CD4-positive, alpha-beta T cell treated with Interleukin-12 subunit alpha and Interleukin-12 subunit beta, for 1 hour (primary cell): ENCODE data around the gene XCR1.

Experiments
- DNase-seq: peaks from one replicate; pipeline ENCODE4 v3.0.0-alpha.2; 2020

The XCR1 gene

DNA sequence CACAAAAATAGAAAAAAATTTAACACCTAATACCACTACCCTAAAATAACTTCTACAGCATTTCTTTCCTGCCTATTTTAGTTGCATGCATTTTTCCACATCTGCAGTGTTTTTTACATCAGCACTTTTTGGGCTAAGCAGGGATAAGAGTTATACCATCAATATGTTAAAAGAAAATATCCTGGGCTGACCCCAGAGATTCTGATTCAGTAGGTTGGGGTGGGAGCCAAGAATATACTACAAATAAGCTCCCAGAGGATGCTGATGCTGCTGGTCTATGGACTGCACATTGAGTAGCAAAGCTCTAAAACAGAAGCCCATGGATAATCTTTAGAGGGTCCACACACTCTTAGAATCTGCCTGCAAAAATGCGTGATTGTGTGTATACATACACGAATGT is 46.5 kb downstream of the XCR1 start:
- no peak for DNase-seq

DNA sequence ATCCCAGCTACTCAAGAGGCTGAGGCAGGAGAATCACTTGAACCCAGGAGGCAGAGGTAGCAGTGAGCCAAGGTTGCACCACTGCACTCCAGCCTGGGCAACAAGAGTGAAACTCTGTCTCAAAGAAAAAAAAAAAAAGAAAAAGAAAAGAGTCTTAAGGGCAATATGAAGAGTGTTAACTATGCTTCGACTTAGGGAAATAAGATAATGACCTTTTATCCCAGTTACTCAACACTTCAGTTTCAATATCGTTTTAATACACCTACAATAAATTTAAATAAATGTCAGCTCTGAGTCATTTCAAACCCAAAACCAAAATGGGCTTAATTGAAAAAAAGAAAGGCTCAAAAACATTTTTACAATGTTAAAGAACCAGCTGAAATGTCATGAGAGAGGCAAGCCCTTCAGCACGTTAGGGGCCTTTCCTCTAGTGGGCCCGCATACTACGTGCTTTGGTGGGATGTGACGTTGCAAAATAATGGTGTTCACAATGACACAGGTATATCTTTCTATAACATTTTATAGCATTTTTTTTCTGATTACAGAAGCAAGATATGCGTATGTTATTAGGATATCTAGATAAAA is 47.0 kb downstream of the XCR1 start:
- DNase-seq: no peak

DNA sequence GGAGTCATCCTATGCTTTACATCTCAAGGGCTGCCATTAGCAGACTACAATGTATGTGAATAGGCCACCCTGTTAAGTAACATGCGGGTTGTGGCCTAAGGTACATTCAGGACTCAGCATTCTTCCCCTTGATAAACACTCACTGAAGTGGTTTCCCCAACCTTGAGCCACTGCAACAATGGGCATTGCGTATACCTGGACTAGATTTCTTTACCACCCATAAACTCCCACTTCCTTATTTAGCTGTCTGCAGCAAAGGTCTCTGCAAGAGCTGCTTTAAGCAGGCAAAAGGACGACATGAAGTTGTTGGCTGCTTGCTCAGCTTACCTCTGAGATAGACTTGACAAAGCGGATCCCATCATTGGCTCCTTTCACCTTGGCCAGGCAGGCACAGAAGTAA is 47.9 kb downstream of the XCR1 start:
- DNase-seq: no peak

DNA sequence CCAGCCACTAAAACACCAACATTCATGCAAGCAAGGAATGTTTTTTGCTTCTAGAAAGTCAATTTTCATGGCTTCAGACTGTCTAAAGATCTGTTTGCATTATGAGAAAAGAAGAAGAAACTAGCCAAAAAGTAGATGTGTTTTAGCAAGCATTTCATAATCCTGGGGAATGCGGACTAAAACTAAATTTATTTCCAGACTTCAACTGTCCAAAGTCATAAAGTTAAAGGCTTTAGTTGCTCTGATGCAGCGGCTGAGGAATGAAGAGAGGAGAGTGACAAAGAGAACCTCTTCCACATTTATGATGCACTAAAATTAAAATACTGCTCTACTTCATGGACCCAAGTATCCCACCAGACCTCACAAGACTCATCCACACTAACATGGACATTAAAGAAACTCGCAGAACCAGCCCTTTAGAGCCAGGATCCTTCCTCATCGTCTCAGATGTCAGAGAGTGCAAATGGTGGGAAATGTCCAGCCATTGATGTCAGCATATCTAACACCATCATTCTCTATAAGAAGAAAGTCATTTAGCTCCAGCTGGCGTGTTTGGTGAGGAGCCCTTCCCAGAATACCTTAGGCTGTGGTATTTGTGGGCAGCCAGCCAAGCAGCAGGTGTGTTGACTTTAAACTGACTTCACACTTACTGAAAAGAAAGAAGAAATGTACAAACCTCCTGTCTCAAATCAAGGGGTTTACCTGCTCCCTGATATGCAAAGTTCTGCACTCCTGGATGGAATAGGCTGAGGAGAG is 49.1 kb downstream of the XCR1 start:
- DNase-seq: peak; percentile 42

DNA sequence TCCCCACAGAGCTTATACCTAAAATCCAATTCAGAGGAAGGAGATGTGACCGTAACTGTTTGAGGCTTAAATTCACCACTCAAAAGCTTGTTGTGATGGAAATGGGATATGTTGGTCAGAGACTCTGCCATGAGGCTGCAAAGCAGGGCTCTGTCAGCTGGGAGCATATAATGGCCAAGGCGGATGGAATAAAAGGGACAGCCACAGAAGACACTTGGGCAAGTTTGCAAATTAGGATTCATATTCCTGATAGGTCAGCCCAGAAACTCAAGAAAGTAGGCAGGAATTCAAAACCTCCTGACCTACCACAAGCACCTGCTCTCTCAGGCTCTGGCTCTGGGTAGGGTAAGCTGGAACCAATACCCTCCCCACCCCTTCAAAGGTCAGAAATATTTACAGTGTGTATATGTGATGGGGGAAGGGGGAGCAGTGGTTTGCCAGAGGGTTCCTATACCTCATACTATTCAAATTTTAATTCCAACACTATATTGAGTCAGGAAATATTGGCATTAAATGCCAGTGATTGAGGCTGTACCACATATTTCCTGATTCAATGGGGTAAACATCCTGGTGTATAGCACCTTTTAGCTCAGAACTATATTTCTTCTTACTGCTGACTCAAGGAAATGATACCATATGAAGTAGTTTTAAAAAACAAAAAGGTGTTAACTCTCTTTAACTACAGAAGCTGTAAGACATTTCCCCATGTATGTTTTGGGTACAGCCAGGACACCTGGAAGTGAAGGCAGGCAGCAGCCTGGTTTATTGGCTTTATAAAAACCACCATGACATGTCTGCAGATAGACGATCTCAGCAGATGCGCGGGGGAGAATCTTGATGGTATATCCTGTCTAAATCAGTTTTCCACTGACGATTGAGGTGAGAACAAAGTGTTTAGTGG is 50.8 kb downstream of the XCR1 start:
- peak; percentile 45 for DNase-seq

DNA sequence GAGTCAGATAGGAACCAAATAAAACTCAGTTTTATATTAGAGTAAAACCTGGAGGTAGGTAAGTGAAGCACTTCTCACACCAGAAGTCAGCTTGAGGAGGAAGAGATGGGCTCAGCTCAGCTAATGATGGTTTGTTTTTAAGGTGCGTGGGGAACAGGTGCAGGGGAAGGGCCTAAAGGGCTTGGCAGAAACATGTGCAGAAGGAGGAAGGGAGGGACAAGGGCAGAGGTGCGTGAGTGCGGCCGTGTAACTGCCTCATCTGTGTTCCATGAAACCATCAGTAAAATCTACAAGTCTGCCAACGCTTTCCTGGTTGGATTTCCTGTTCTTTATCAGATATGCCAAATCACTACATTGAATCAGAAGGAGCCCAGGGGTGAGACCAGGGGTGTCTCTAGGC is 51.6 kb downstream of the XCR1 start:
- DNase-seq: no peak

DNA sequence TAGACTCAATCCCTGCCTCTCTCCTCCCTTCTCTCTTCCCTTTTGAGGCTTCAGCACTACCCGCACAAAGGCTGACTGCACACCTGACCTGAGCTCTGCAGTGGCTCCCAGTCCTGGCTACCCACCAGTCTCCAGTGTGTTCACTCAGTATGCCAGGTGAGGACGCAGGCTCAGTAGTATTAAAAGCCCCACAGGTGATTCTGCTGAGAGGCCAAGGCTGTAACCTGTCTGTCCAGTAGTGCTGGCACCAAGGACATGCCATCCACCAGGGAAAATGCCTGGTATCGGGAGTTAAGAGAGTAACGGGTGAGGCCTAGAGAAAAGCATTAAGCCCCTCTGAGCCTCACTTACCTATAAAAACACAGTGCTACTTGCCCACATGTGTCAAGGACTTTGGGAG is 52.6 kb downstream of the XCR1 start:
- DNase-seq: no peak

DNA sequence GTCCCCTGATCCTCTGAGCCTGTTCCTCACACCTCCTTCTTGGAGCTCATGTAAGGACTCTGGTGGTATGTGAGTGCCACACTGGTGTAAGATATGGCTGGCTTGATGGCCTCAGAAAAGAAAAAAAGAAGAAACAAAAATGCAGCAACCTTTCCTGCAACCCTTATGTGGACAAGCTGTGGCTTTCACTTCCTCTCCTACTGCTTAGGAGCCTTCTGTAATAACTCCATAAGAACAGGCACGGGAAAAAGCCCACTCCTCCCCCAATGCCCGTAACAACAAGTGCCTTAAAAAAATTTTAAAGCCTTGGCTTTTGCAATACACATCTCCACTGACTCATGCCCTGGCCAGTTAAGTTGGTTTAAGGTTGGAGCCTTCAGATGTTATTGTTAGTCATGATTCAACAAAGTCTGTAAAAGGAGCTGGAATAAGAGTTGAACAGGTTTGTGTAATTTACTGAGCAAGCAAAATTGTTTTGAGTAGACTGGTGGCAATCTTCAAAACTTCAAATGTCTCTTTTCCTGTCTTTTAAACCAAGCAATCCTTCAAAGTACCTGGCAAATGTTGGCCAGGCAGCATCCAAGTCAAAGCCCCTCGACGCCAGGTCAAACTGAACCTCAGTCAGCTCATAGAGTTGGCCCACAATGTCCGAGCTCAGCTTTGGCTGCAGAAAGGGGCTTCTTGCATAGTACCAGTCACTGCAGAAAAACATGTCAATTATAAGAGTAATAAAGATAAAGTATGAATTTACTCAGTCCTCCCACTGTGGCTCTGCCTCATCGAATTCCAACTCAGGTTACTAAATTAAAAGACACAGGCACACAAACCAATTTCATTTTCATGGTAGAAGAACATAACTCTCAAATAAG is 54.5 kb downstream of the XCR1 start:
- no peak for DNase-seq

DNA sequence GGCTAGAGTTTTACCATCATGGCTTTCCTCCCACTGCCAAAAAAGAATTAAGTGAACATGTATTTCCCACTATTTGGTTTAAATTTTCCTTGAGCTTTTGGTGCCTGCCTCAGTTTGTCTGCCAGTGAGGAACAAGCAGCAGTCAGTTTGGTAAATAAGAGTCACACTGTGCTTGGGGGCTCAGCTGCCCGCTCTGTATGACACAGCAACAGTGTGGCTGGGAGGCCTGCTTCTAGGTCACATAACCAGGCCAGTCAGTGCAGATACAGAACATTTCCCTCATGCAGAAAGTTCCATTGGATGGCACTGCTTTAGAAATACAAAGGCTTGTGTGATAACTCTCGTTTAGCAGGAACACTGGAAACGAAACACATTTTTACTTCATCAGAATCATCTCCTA is 57.3 kb downstream of the XCR1 start:
- no peak for DNase-seq

DNA sequence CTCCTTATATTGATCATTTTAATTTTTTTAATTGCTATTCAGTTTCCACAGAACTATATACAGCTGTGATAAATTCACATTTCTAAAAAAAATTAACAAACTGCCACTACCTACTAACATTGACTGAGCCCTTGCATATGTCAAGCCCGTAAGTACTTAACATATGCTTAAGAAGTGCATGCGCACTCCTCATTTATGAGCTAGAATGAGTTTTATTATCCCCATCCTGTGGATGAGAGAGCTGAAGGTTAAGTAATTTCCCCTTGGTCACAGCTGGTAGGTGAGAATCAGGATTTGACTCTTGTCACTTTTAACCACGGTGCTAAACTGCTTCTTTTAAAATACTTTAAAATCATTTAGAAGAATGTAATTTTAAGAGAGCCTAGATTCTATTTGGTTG is 58.2 kb downstream of the XCR1 start:
- no peak for DNase-seq

DNA sequence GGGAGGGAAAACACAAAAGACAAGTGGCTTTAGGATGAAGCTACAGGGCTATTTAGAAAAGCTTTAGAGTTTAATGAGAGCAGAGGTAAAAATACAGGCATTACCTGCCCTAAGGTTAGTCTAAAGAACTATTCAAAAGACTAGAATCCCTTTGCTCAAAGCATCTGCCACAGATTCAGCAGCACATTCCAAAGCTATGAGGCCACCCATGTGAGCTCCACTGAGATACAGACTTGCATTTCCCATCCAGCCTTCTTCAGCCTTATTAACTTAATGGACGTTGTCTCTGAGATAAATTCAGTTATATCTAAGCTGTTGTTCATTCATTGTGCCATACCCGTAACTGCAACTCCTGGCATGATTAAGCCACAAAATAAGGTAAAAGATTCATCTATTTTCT is 58.6 kb downstream of the XCR1 start:
- no peak for DNase-seq

DNA sequence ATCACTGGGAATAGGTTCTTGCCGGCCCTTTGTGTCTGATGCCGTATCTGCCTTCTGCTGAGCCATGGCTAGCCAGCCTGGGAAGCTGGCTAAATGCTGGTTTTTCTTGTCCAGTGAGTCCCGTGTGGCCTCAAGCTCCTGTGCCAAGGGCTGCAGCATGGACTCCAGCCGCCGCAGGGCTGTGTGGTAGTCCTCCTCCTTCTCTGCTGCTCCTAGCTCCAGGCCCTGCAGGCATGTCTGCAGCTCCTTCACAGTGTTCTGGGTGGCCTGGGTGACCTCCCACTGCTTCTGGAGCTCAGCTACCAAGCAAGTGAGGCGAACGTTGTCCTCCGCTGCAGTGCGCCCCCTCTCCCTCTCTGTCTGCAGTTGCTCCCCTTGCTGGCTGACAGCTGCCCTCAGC is 59.1 kb downstream of the XCR1 start:
- DNase-seq: no peak

DNA sequence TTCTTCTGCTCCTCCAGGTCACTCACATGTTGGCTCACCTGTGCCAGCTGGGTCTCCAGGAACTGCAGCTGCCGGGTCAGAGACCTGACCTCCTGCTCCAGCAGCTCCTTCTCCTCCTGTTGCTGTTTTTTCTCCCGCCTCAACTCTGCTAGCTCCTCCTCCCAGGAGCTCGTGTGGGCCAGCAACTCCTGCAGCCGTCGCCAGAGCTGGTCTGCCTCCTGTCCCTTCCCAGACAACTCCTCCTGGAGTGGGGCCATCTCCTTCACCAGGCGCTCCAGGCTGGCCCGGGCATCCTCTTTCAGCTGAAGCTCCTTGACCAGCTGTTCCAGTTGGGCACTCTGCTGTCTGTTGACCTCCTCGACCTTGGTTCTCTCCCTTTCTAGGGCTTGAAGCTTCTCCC is 59.6 kb downstream of the XCR1 start:
- no peak for DNase-seq
